Left kidney (tissue), 2 donors: ENCODE data around the gene SLC35D1. TPM values are rescaled to one million over a fixed set of nuclear protein-coding genes. Genes with fewer than 3 reads are reported as not detected.

Experiments
- DNase-seq: peaks from one replicate; pipeline ENCODE4 v3.0.0-alpha.2; 2013
- polyA plus RNA-seq: library from polyadenylated mRNA; unstranded; fragments of 120-200 nt; gene quantifications from one replicate; pipeline ENCODE4 v1.2.1, GENCODE V29; 2013; ENCODE audit not compliant: insufficient read length

The SLC35D1 gene
- polyA plus RNA-seq, 1 donor = 18.5 TPM

GRCh38 chr1:67051196-67051595 is 2.8 kb downstream of the SLC35D1 start:
- DNase-seq = no peak

GRCh38 chr1:67044631-67045270 is 9.2 kb downstream of the SLC35D1 start:
- no peak for DNase-seq

GRCh38 chr1:67043366-67043765 is 10.6 kb downstream of the SLC35D1 start:
- no peak for DNase-seq

- no peak for DNase-seq
These were observed 12.0 kb downstream of the SLC35D1 start for GRCh38 chr1:67041841-67042503.

- no peak for DNase-seq
These were observed 13.5 kb downstream of the SLC35D1 start for GRCh38 chr1:67040405-67040804.

- no peak for DNase-seq
These were observed 22.1 kb downstream of the SLC35D1 start for GRCh38 chr1:67031859-67032247.

GRCh38 chr1:67031121-67031858 is 22.7 kb downstream of the SLC35D1 start:
- DNase-seq = no peak

GRCh38 chr1:67029472-67029871 is 24.5 kb downstream of the SLC35D1 start:
- DNase-seq = no peak

GRCh38 chr1:67020765-67021164 is 33.2 kb downstream of the SLC35D1 start:
- DNase-seq = no peak

GRCh38 chr1:67020304-67020703 is 33.6 kb downstream of the SLC35D1 start:
- no peak for DNase-seq

GRCh38 chr1:67019600-67020136 is 34.3 kb downstream of the SLC35D1 start:
- peak; percentile 24 for DNase-seq

- DNase-seq = no peak
These were observed 34.8 kb downstream of the SLC35D1 start for GRCh38 chr1:67019121-67019520.

GRCh38 chr1:67018574-67018973 is 35.4 kb downstream of the SLC35D1 start:
- DNase-seq = no peak

- DNase-seq = no peak
These were observed 40.4 kb downstream of the SLC35D1 start for GRCh38 chr1:67013573-67013972.

GRCh38 chr1:67009792-67010191 is 44.2 kb downstream of the SLC35D1 start:
- DNase-seq = no peak

GRCh38 chr1:67005068-67005467 is 48.9 kb downstream of the SLC35D1 start:
- no peak for DNase-seq

GRCh38 chr1:67004176-67004575 is 49.8 kb downstream of the SLC35D1 start:
- DNase-seq = no peak

- DNase-seq = no peak
These were observed 52.1 kb downstream of the SLC35D1 start for GRCh38 chr1:67001682-67002425.

GRCh38 chr1:66999640-67000400 is 54.1 kb downstream of the SLC35D1 start:
- no peak for DNase-seq

GRCh38 chr1:66998972-66999371 is 55.0 kb downstream of the SLC35D1 start:
- DNase-seq = no peak

- DNase-seq = peak; percentile 70
These were observed 57.8 kb downstream of the SLC35D1 start for GRCh38 chr1:66996018-66996682.
